Keratinocyte (primary cell): ENCODE data around the gene IGSF9. TPM values are rescaled to one million over a fixed set of nuclear protein-coding genes. Genes with fewer than 3 reads are reported as not detected.
A peak's percentile ranks its signal among the peaks of the same experiment; 100 is the strongest.

Experiments
- DNase-seq: peaks from one replicate; pipeline ENCODE4 v3.0.0-alpha.2; 2011; ENCODE audit warnings: low read depth, missing footprints, low spot score
- FAIRE-seq: peaks from 2 replicates; lab custom pipeline; 2011; peaks lifted over from hg19 to GRCh38; lab: Jason Lieb, UNC
- H2AFZ ChIP-seq: 2 replicates; pipeline ENCODE4 v1.6.0; 2012; ENCODE audit warnings: low read length, control low read depth, inconsistent platforms; ENCODE audit not compliant: control insufficient read depth
- H3K27ac ChIP-seq: 2 replicates; pipeline ENCODE4 v1.5.1; 2011; ENCODE audit warnings: low read length; ENCODE audit not compliant: control insufficient read depth, insufficient read depth
- H3K27me3 ChIP-seq: 3 replicates; pipeline ENCODE4 v1.6.0; 2011; ENCODE audit warnings: low read length; ENCODE audit not compliant: control insufficient read depth, insufficient read depth; ENCODE audit errors: extremely low read depth
- H3K36me3 ChIP-seq, 2 experiments: 2 replicates in 1 of 2; 3 replicates in 1 of 2; pipeline ENCODE4 v1.5.1; 2011; ENCODE audit warnings: low read length in 2 of 2, mild to moderate bottlenecking in 1 of 2; ENCODE audit not compliant: control insufficient read depth in 2 of 2, insufficient read depth in 2 of 2; ENCODE audit errors: extremely low read depth in 1 of 2
- H3K4me1 ChIP-seq: 3 replicates; pipeline ENCODE4 v1.5.1; 2011; ENCODE audit warnings: low read length; ENCODE audit not compliant: control insufficient read depth, insufficient read depth; ENCODE audit errors: extremely low read depth
- H3K4me2 ChIP-seq: 3 replicates; pipeline ENCODE4 v1.6.0; 2011; ENCODE audit warnings: low read depth, low read length; ENCODE audit not compliant: control insufficient read depth, insufficient read depth; ENCODE audit errors: extremely low read depth
- H3K4me3 ChIP-seq, 3 experiments: fragments of 200-600 bp in 1 of 3; sonication (generic) in 1 of 3; 2 replicates in 2 of 3; 3 replicates in 1 of 3; pipeline ENCODE4 v1.5.1; 2011 to 2016; ENCODE audit warnings: low read length in 3 of 3, mild to moderate bottlenecking in 3 of 3, control low read depth in 2 of 3, inconsistent platforms in 1 of 3, low read depth in 1 of 3, mixed read lengths in 1 of 3, mixed run types in 1 of 3, moderate library complexity in 1 of 3; ENCODE audit not compliant: control insufficient read depth in 2 of 3, insufficient read depth in 2 of 3; ENCODE audit errors: extremely low read depth in 1 of 3
- H3K79me2 ChIP-seq: 2 replicates; pipeline ENCODE4 v1.6.0; 2012; ENCODE audit warnings: low read length; ENCODE audit not compliant: control insufficient read depth, insufficient read depth
- H3K9ac ChIP-seq: 3 replicates; pipeline ENCODE4 v1.6.0; 2011; ENCODE audit warnings: low read length; ENCODE audit not compliant: control insufficient read depth, insufficient read depth; ENCODE audit errors: extremely low read depth
- H3K9me1 ChIP-seq: 3 replicates; pipeline ENCODE4 v1.6.0; 2011; ENCODE audit warnings: low read length; ENCODE audit not compliant: control insufficient read depth, insufficient read depth; ENCODE audit errors: extremely low read depth
- H3K9me3 ChIP-seq: 2 replicates; pipeline ENCODE4 v1.5.1; 2012; ENCODE audit warnings: low read depth, low read length; ENCODE audit not compliant: control insufficient read depth
- H4K20me1 ChIP-seq: 3 replicates; pipeline ENCODE4 v1.6.0; 2011; ENCODE audit warnings: low read length; ENCODE audit not compliant: control insufficient read depth, insufficient read depth; ENCODE audit errors: extremely low read depth
- EZH2 ChIP-seq: IDR thresholded peaks from one replicate; pipeline ENCODE4 v1.6.1; 2012; ENCODE audit warnings: inconsistent platforms, mild to moderate bottlenecking, low read length, moderate library complexity
- dilution Hi-C: fragments of 300-500 bp; cut with MboI; formaldehyde crosslinking; loops from one replicate; pipeline ENCODE4 v1.7.0; 2020; ENCODE audit warnings: low sequenced_read_pairs; ENCODE audit not compliant: extremely low pct_ligation_motif_present
- polyA plus RNA-seq, 5 experiments: library from polyadenylated mRNA; depleted of rRNA in 3 of 5; stranded (reverse) in 3 of 5; stranded (forward) in 1 of 5; unstranded in 1 of 5; fragments of >200 nt; gene quantifications; 1 replicate in 1 of 5; 2 replicates in 3 of 5; 3 replicates in 1 of 5; pipeline versions ENCODE4 v1.2.1 to v1.2.3, GENCODE V29; 2011 to 2012; ENCODE audit warnings: missing spikeins in 2 of 5, low read depth in 1 of 5, low replicate concordance in 1 of 5
- TF ChIP-seq, protein P1 (sequence below), 3 experiments: IDR thresholded peaks in 1 of 3; conservative IDR thresholded peaks in 1 of 3; optimal IDR thresholded peaks in 1 of 3; 2 replicates in 2 of 3; 3 replicates in 1 of 3; pipeline versions ENCODE3 to v1.5.1; 2011; ENCODE audit warnings: low read length in 3 of 3, mild to moderate bottlenecking in 3 of 3, moderate library complexity in 2 of 3, control low read depth in 1 of 3, inconsistent platforms in 1 of 3; ENCODE audit not compliant: insufficient read depth in 2 of 3; ENCODE audit errors: extremely low read depth in 1 of 3

IGSF9 gene
- polyA plus RNA-seq, 1 donor (not counting 4 experiments of a cell fraction or from before 2014, with no cell fraction given): 4.2 TPM

DNA sequence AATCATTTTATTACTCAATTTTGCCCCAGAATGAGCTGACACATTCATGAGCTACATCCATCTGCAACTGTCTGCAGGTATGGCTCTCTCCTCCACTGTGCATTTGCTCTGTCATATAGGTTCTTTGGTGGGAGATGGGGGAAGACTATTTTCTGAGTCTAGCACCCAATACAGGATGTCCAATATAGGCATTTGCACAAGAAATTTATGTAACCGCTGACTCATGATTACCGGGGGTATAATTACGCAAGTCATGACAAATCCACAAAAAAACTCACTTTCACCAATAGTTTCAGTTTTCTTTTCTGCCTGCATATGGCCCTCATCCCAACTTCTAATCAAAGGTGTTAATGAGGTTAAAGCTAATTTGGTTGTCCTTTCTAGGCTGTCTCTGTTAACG lies 65.4 kb downstream of the IGSF9 start:
- no peaks in the 10 kb centered on the region for H3K9me1 ChIP-seq
- H3K9ac ChIP-seq: no peak overlapping the region
- TF ChIP-seq EZH2: no peak
- TF ChIP-seq, protein P1, sequence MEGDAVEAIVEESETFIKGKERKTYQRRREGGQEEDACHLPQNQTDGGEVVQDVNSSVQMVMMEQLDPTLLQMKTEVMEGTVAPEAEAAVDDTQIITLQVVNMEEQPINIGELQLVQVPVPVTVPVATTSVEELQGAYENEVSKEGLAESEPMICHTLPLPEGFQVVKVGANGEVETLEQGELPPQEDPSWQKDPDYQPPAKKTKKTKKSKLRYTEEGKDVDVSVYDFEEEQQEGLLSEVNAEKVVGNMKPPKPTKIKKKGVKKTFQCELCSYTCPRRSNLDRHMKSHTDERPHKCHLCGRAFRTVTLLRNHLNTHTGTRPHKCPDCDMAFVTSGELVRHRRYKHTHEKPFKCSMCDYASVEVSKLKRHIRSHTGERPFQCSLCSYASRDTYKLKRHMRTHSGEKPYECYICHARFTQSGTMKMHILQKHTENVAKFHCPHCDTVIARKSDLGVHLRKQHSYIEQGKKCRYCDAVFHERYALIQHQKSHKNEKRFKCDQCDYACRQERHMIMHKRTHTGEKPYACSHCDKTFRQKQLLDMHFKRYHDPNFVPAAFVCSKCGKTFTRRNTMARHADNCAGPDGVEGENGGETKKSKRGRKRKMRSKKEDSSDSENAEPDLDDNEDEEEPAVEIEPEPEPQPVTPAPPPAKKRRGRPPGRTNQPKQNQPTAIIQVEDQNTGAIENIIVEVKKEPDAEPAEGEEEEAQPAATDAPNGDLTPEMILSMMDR (optimal IDR thresholded peaks at IDR 0.05 in 1 of 3, IDR thresholded peaks at IDR 0.05 in 1 of 3, conservative IDR thresholded peaks at IDR 0.05 in 1 of 3; ENCODE audit: extremely low read depth in 1 of 3, insufficient read depth in 2 of 3, low read length in 3 of 3): no peak
- H3K36me3 ChIP-seq: no peaks in the 10 kb centered on the region
- peak overlapping the region in 1 of 3 experiments; percentile 6 for H3K4me3 ChIP-seq
- no peaks in the 10 kb centered on the region for H3K27me3 ChIP-seq
- peak overlapping the region; percentile 73 for H3K4me2 ChIP-seq
- H3K9me3 ChIP-seq: no peaks in the 10 kb centered on the region
- dilution Hi-C loops: no loop called here
- H3K27ac ChIP-seq: peak overlapping the region; percentile 48
- H3K79me2 ChIP-seq: no peaks in the 10 kb centered on the region
- FAIRE-seq (peak; percentile 62), DNase-seq (no peak)
- H3K4me1 ChIP-seq: peaks cover 39% of the 10 kb centered on the region
- H4K20me1 ChIP-seq: no peaks in the 10 kb centered on the region
- H2AFZ ChIP-seq: peak overlapping the region; percentile 32

DNA sequence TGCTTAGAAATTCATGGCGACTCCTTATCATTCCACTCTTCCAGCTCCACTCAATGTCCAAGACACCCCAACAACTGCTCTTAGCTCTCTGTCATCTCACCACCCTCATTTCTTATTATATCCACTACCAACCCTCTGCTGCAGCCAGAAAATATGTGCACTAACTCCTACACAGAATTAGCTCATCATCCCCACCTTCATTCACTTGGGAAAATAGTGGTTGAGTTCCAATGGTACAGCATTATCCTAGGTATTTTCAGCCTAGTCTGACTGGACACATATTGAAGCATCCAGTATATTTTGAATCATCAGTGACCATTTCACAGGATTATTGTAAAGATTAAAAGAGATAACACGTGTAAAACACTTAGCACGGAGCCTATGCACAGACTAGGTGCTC lies 66.3 kb downstream of the IGSF9 start:
- FAIRE-seq (no peak), DNase-seq (no peak)
- Histone ChIP-seq H3K9me3 (no peaks in the 10 kb centered on the region), H2AFZ (no peak overlapping the region), H3K4me2 (no peak overlapping the region), H3K4me3 (no peak overlapping the region), H3K36me3 (no peaks in the 10 kb centered on the region), H3K9me1 (no peaks in the 10 kb centered on the region), H3K27ac (no peak overlapping the region), H4K20me1 (no peaks in the 10 kb centered on the region), H3K4me1 (peaks cover 39% of the 10 kb centered on the region), H3K79me2 (no peaks in the 10 kb centered on the region), H3K9ac (no peak overlapping the region), H3K27me3 (no peaks in the 10 kb centered on the region)
- no peak for TF ChIP-seq EZH2
- TF ChIP-seq, protein P1 (optimal IDR thresholded peaks at IDR 0.05 in 1 of 3, IDR thresholded peaks at IDR 0.05 in 1 of 3, conservative IDR thresholded peaks at IDR 0.05 in 1 of 3; ENCODE audit: extremely low read depth in 1 of 3, insufficient read depth in 2 of 3, low read length in 3 of 3): no peak
- dilution Hi-C loops: no loop called here
